IPS-18c (cell line): ENCODE data around the gene FCRL3.
"Not testable (repeated sequence)": the region's sequence is repeated elsewhere in the genome, so short reads cannot be mapped to it uniquely, and the experiment has no call there.

ENCODE experiments used
- H3K4me3 ChIP-seq: 2 replicates; pipeline ENCODE4 v1.7.0; 2013; ENCODE audit warnings: low read depth, mild to moderate bottlenecking, low read length, moderate library complexity; ENCODE audit not compliant: insufficient read depth
- H3K9me3 ChIP-seq: one replicate; pipeline ENCODE4 v1.6.1; 2013; ENCODE audit warnings: mild to moderate bottlenecking, low read length, moderate library complexity; ENCODE audit not compliant: control insufficient read depth, insufficient read depth

The FCRL3 gene

GRCh38 chr1:157700732-157701131 is at the start of gene FCRL3:
FCRL3 (minus strand) TSS chr1:157700769; CDS start chr1:157700489, 280 bp downstream.
- H3K4me3 ChIP-seq, result no peak within 1 kb of the TSS
- H3K9me3 ChIP-seq, result no peaks in the 10 kb centered on the region

- Histone ChIP-seq H3K9me3 (no peaks in the 10 kb centered on the region), H3K4me3 (no peak overlapping the region)
These were observed 47.8 kb upstream of the FCRL3 start for GRCh38 chr1:157748262-157748817.

- Histone ChIP-seq H3K4me3 (no peak overlapping the region), H3K9me3 (no peaks in the 10 kb centered on the region)
These were observed 38.8 kb upstream of the FCRL3 start for GRCh38 chr1:157739229-157739901.

- not testable (repeated sequence) for H3K9me3 ChIP-seq, H3K4me3 ChIP-seq
These were observed 35.4 kb upstream of the FCRL3 start for GRCh38 chr1:157735991-157736390.

- Histone ChIP-seq H3K9me3 (peaks cover 2% of the 10 kb centered on the region), H3K4me3 (no peak overlapping the region)
These were observed 33.8 kb upstream of the FCRL3 start for GRCh38 chr1:157734321-157734720.

- H3K4me3 ChIP-seq, result no peak overlapping the region
- peaks cover 2% of the 10 kb centered on the region for H3K9me3 ChIP-seq
These were observed 32.2 kb upstream of the FCRL3 start for GRCh38 chr1:157732755-157733154.

- Histone ChIP-seq H3K4me3 (no peak overlapping the region), H3K9me3 (peaks cover 13% of the 10 kb centered on the region)
These were observed 24.6 kb upstream of the FCRL3 start for GRCh38 chr1:157725221-157725577.

GRCh38 chr1:157724537-157725220 is 24.1 kb upstream of the FCRL3 start:
- Histone ChIP-seq H3K9me3 (peaks cover 12% of the 10 kb centered on the region), H3K4me3 (no peak overlapping the region)

- Histone ChIP-seq H3K4me3 (no peak overlapping the region), H3K9me3 (peaks cover 11% of the 10 kb centered on the region)
These were observed 22.6 kb upstream of the FCRL3 start for GRCh38 chr1:157723157-157723556.

GRCh38 chr1:157721985-157722384 is 21.4 kb upstream of the FCRL3 start:
- peaks cover 11% of the 10 kb centered on the region for H3K9me3 ChIP-seq
- H3K4me3 ChIP-seq, result no peak overlapping the region

- peaks cover 2% of the 10 kb centered on the region for H3K9me3 ChIP-seq
- no peak overlapping the region for H3K4me3 ChIP-seq
These were observed 15.2 kb upstream of the FCRL3 start for GRCh38 chr1:157715736-157716135.

GRCh38 chr1:157711802-157712201 is 11.2 kb upstream of the FCRL3 start:
- Histone ChIP-seq H3K4me3 (no peak overlapping the region), H3K9me3 (peaks cover 2% of the 10 kb centered on the region)

- H3K9me3 ChIP-seq, result no peaks in the 10 kb centered on the region
- H3K4me3 ChIP-seq, result no peak overlapping the region
These were observed 4.3 kb upstream of the FCRL3 start for GRCh38 chr1:157704878-157705277.

- H3K9me3 ChIP-seq, result no peaks in the 10 kb centered on the region
- H3K4me3 ChIP-seq, result no peak overlapping the region
These were observed 3.4 kb upstream of the FCRL3 start for GRCh38 chr1:157703981-157704380.

GRCh38 chr1:157702308-157702825 is 1.8 kb upstream of the FCRL3 start:
- no peak overlapping the region for H3K4me3 ChIP-seq
- H3K9me3 ChIP-seq, result no peaks in the 10 kb centered on the region

- Histone ChIP-seq H3K4me3 (no peak overlapping the region), H3K9me3 (no peaks in the 10 kb centered on the region)
These were observed 264 bp downstream of the FCRL3 start for GRCh38 chr1:157700305-157700704.

GRCh38 chr1:157697781-157698569 is 2.6 kb downstream of the FCRL3 start:
- H3K4me3 ChIP-seq, result no peak overlapping the region
- H3K9me3 ChIP-seq, result no peaks in the 10 kb centered on the region
